Measurements from ENCODE around the gene AFG1L. TPM values are rescaled to one million over a fixed set of nuclear protein-coding genes. Genes with fewer than 3 reads are reported as not detected.

The AFG1L gene
- polyA plus RNA-seq, 1 experiment: 2.3 TPM

DNA sequence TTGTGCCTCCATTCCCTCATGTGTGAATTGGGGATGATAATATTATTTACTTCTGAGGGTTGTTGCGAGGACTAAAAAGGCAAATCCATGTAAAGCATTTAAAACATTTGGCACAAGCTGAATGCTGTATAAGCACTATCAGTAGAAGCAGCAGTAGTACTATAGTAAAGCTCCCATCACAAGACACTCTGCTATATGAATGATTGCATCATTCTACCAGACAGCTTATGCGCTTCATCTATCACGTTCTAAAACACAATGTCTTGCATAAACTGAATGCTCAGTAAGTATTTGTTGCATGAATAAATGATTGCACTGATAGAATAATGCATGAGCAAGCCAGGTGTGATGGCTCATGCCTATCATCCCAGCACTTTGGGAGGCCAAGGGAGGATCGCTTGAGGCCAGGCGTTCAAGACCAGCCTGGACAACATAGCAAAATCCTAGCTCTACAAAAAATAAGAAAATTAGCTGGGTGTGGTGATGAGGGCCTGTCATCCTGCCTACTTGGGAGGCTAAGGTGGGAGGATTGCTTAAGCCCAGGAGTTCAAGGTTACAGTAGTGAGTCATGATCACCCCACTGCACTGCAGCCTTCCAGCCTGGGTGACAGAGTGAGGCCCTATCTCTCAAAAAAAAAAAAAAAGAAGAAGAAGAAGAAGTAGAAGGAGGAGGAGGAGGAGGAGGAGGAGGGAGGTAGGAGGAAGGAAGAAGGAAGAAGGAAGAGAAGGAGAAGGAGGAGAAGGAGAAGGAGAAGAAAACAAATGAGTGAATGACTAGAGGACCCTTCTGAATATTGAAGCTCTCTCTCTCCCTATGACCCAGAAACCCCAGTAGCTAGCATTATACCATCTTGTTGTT, 215.8 kb downstream of the AFG1L start:
- Histone ChIP-seq H3K9me3 (ENCODE audit: control insufficient read depth, insufficient read depth, low read length) (peaks cover 7% of the 10 kb centered on the region), H3K27ac (ENCODE audit: low read depth, low read length) (no peak overlapping the region), H3K4me3 (ENCODE audit: low read depth, low read length) (no peak overlapping the region), H3K27me3 (ENCODE audit: control insufficient read depth, insufficient read depth, low read length) (no peaks in the 10 kb centered on the region)
- TF ChIP-seq, protein P1, sequence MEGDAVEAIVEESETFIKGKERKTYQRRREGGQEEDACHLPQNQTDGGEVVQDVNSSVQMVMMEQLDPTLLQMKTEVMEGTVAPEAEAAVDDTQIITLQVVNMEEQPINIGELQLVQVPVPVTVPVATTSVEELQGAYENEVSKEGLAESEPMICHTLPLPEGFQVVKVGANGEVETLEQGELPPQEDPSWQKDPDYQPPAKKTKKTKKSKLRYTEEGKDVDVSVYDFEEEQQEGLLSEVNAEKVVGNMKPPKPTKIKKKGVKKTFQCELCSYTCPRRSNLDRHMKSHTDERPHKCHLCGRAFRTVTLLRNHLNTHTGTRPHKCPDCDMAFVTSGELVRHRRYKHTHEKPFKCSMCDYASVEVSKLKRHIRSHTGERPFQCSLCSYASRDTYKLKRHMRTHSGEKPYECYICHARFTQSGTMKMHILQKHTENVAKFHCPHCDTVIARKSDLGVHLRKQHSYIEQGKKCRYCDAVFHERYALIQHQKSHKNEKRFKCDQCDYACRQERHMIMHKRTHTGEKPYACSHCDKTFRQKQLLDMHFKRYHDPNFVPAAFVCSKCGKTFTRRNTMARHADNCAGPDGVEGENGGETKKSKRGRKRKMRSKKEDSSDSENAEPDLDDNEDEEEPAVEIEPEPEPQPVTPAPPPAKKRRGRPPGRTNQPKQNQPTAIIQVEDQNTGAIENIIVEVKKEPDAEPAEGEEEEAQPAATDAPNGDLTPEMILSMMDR (IDR thresholded peaks at IDR 0.05; ENCODE audit: low read depth, low read length): no peak
- DNase-seq (ENCODE audit: low read depth, low spot score): no peak
- CTCF ChIA-PET: interaction anchor here (1.9 kb wide), 1 partner anchor 19 kb away, joined by 5 read pairs; no protein-coding TSS in a partner anchor
- POLR2A ChIA-PET: no interaction called here

DNA sequence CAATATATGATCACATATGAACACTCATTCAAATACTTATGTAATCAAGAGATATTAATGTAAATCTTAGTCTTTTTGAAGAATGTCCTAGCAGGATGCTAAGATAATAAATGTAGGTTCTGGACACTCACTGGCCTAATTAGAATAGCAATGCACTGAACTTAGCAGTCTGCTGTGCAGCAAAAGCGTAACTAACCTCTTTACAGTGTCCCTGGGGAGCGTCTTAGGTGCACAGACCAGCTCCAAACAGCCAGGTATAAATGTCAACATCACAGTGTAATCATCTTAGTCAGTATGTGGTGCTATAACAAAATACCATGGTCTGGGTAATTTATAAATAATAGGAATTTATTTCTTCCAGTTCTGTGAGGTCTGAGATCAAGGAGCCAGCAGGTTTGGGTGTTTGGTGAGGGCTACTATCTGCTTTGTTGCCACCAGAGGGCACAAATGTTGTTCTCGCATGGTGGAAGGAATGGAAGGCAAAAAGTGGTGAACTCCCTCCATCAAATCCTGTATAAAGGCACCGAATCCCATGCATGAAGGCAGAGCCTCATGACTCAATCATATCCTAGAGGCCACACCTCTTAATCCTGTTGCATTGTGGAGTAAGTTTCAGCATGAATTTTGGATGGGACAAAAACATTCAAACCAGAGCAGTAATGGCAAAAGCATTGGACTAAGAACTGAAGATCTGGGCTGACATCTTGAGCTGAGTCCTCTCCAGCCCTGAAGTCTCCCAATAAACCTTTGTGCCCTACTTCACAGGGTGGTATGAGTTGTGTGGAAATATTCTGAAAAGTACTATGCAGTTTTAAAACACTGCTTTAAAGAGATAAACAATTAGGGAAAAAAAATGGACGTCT, 224.1 kb downstream of the AFG1L start:
- Histone ChIP-seq H3K4me3 (ENCODE audit: low read depth, low read length) (no peak overlapping the region), H3K27ac (ENCODE audit: low read depth, low read length) (no peak overlapping the region), H3K9me3 (ENCODE audit: control insufficient read depth, insufficient read depth, low read length) (no peaks in the 10 kb centered on the region), H3K27me3 (ENCODE audit: control insufficient read depth, insufficient read depth, low read length) (no peaks in the 10 kb centered on the region)
- no peak for DNase-seq (ENCODE audit: low read depth, low spot score)
- TF ChIP-seq, protein P1 (IDR thresholded peaks at IDR 0.05; ENCODE audit: low read depth, low read length): peak; percentile 58
- POLR2A ChIA-PET: no interaction called here
- CTCF ChIA-PET: interaction anchor here (0.6 to 1.9 kb wide), 12 partner anchors 9 to 554 kb away, joined by 3 to 13 read pairs (median 4); no protein-coding TSS in a partner anchor

DNA sequence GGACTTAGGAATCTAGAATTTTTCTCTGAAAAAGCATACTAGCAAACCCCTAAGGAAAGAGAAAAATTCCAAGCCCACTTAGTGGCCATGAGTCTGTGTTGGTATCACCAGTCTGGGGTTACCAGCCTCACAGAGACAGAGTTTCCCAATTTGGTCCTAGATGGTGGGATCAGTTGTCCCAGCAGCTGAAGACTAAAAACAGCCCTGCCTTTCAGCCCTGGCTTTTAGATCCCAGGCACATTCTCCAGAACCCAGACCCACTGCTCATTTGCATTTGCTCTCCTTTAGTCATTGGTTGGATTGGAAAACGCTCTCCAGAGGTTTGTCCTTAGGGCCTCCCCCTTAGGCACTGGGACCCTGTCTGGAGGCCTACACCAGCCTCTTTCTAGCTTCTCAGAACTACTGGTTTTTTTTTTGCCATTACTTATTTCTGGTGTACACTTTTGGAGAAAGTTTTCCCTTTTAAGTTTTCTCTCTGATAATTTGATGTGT, 226.8 kb downstream of the AFG1L start:
- H3K9me3 ChIP-seq (ENCODE audit: control insufficient read depth, insufficient read depth, low read length): no peaks in the 10 kb centered on the region
- DNase-seq (ENCODE audit: low read depth, low spot score): no peak
- CTCF ChIA-PET: interaction anchor here (0.8 to 1.4 kb wide), 2 partner anchors 409 to 542 kb away, joined by 3 read pairs; no protein-coding TSS in a partner anchor
- POLR2A ChIA-PET: no interaction called here
- no peaks in the 10 kb centered on the region for H3K27me3 ChIP-seq (ENCODE audit: control insufficient read depth, insufficient read depth, low read length)
- H3K27ac ChIP-seq (ENCODE audit: low read depth, low read length): no peak overlapping the region
- TF ChIP-seq, protein P1 (IDR thresholded peaks at IDR 0.05; ENCODE audit: low read depth, low read length): no peak
- no peak overlapping the region for H3K4me3 ChIP-seq (ENCODE audit: low read depth, low read length)

DNA sequence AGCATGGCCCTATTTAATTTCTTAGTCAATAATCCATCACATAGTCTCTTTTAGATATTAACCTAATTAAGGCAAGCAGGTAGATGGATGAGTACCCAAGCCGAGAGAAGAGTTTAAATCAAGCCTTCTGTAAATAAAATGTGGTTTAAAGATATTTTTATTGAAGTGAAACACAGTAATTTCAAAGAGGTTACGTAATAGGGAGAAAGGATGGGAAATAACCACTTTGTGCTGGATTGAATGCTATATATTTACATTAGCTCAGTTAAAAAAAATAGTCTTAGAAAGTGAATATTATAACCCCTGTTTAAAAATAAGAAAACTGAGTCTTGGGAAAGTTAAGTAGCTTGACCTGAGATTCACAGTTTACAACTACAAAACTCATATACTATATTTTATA, 228.8 kb downstream of the AFG1L start:
- H3K4me3 ChIP-seq (ENCODE audit: low read depth, low read length): no peak overlapping the region
- TF ChIP-seq, protein P1 (IDR thresholded peaks at IDR 0.05; ENCODE audit: low read depth, low read length): no peak
- no peaks in the 10 kb centered on the region for H3K27me3 ChIP-seq (ENCODE audit: control insufficient read depth, insufficient read depth, low read length)
- no peaks in the 10 kb centered on the region for H3K9me3 ChIP-seq (ENCODE audit: control insufficient read depth, insufficient read depth, low read length)
- H3K27ac ChIP-seq (ENCODE audit: low read depth, low read length): no peak overlapping the region
- CTCF ChIA-PET: interaction anchor here (1.0 to 3.8 kb wide), 7 partner anchors 19 to 548 kb away, joined by 3 to 30 read pairs (median 7); no protein-coding TSS in a partner anchor
- POLR2A ChIA-PET: no interaction called here
- DNase-seq (ENCODE audit: low read depth, low spot score): no peak

All from AG04450 (cell line).